ENCODE measurements around the gene PDE11A.

PDE11A gene

GRCh38 chr2:177782613-177783012, 290.0 kb downstream of the PDE11A start:
- Mint-ChIP-seq H3K4me3 (no peak overlapping the region), H3K4me1 (peaks cover 10% of the 10 kb centered on the region), H3K9me3 (peaks cover 5% of the 10 kb centered on the region), H3K36me3 (no peaks in the 10 kb centered on the region), H3K27me3 (peaks cover 9% of the 10 kb centered on the region), H3K27ac (no peak overlapping the region)
- ATAC-seq, result no peak

GRCh38 chr2:177778472-177778871, 294.1 kb downstream of the PDE11A start:
- no peaks in the 10 kb centered on the region for H3K9me3 Mint-ChIP-seq
- no peaks in the 10 kb centered on the region for H3K36me3 Mint-ChIP-seq
- H3K27ac Mint-ChIP-seq, result no peak overlapping the region
- H3K4me3 Mint-ChIP-seq, result no peak overlapping the region
- no peaks in the 10 kb centered on the region for H3K27me3 Mint-ChIP-seq
- ATAC-seq, result no peak
- H3K4me1 Mint-ChIP-seq, result no peaks in the 10 kb centered on the region

- no peak for ATAC-seq
- Mint-ChIP-seq H3K9me3 (no peaks in the 10 kb centered on the region), H3K36me3 (no peaks in the 10 kb centered on the region), H3K27ac (no peak overlapping the region), H3K4me1 (no peaks in the 10 kb centered on the region), H3K27me3 (no peaks in the 10 kb centered on the region), H3K4me3 (no peak overlapping the region)
Measured at GRCh38 chr2:177772529-177772928, 300.0 kb downstream of the PDE11A start.

GRCh38 chr2:177771191-177771590, 301.4 kb downstream of the PDE11A start:
- no peaks in the 10 kb centered on the region for H3K27me3 Mint-ChIP-seq
- no peak overlapping the region for H3K27ac Mint-ChIP-seq
- no peak overlapping the region for H3K4me3 Mint-ChIP-seq
- H3K9me3 Mint-ChIP-seq, result no peaks in the 10 kb centered on the region
- no peak for ATAC-seq
- no peaks in the 10 kb centered on the region for H3K4me1 Mint-ChIP-seq
- H3K36me3 Mint-ChIP-seq, result no peaks in the 10 kb centered on the region

GRCh38 chr2:177767768-177768167, 304.8 kb downstream of the PDE11A start:
- Mint-ChIP-seq H3K9me3 (no peaks in the 10 kb centered on the region), H3K4me3 (no peak overlapping the region), H3K27me3 (peaks cover 11% of the 10 kb centered on the region), H3K27ac (no peak overlapping the region), H3K36me3 (no peaks in the 10 kb centered on the region), H3K4me1 (peaks cover 6% of the 10 kb centered on the region)
- no peak for ATAC-seq

- H3K4me3 Mint-ChIP-seq, result no peak overlapping the region
- ATAC-seq, result no peak
- H3K27ac Mint-ChIP-seq, result no peak overlapping the region
- H3K27me3 Mint-ChIP-seq, result peaks cover 28% of the 10 kb centered on the region
- no peaks in the 10 kb centered on the region for H3K9me3 Mint-ChIP-seq
- no peaks in the 10 kb centered on the region for H3K36me3 Mint-ChIP-seq
- peaks cover 6% of the 10 kb centered on the region for H3K4me1 Mint-ChIP-seq
Measured at GRCh38 chr2:177765698-177766097, 306.9 kb downstream of the PDE11A start.

- no peaks in the 10 kb centered on the region for H3K36me3 Mint-ChIP-seq
- peak overlapping the region; percentile 57 for H3K4me3 Mint-ChIP-seq
- peaks cover 31% of the 10 kb centered on the region for H3K27me3 Mint-ChIP-seq
- H3K9me3 Mint-ChIP-seq, result no peaks in the 10 kb centered on the region
- ATAC-seq, result peak; percentile 87
- H3K27ac Mint-ChIP-seq, result no peak overlapping the region
- peaks cover 6% of the 10 kb centered on the region for H3K4me1 Mint-ChIP-seq
Measured at GRCh38 chr2:177763531-177764265, 308.9 kb downstream of the PDE11A start.

- Mint-ChIP-seq H3K27me3 (peaks cover 45% of the 10 kb centered on the region), H3K4me1 (peaks cover 6% of the 10 kb centered on the region), H3K36me3 (no peaks in the 10 kb centered on the region), H3K27ac (no peak overlapping the region), H3K4me3 (no peak overlapping the region), H3K9me3 (no peaks in the 10 kb centered on the region)
- ATAC-seq, result no peak
Measured at GRCh38 chr2:177759443-177759842, 313.1 kb downstream of the PDE11A start.

GRCh38 chr2:177758591-177759371, 313.8 kb downstream of the PDE11A start:
- no peak for ATAC-seq
- Mint-ChIP-seq H3K4me3 (no peak overlapping the region), H3K4me1 (peaks cover 6% of the 10 kb centered on the region)

GRCh38 chr2:177756336-177756735, 316.2 kb downstream of the PDE11A start:
- no peak for ATAC-seq
- Mint-ChIP-seq H3K4me1 (no peaks in the 10 kb centered on the region), H3K27ac (no peak overlapping the region), H3K4me3 (no peak overlapping the region), H3K27me3 (peaks cover 20% of the 10 kb centered on the region), H3K36me3 (no peaks in the 10 kb centered on the region), H3K9me3 (no peaks in the 10 kb centered on the region)

More at GRCh38 chr2:177758591-177759371, 313.8 kb downstream of the PDE11A start:
- Mint-ChIP-seq H3K27me3 (peaks cover 44% of the 10 kb centered on the region), H3K27ac (no peak overlapping the region), H3K9me3 (no peaks in the 10 kb centered on the region), H3K36me3 (no peaks in the 10 kb centered on the region)

GRCh38 chr2:177754492-177754873, 318.1 kb downstream of the PDE11A start:
- Mint-ChIP-seq H3K4me3 (no peak overlapping the region), H3K27ac (no peak overlapping the region), H3K4me1 (no peaks in the 10 kb centered on the region), H3K9me3 (no peaks in the 10 kb centered on the region), H3K36me3 (no peaks in the 10 kb centered on the region), H3K27me3 (peaks cover 17% of the 10 kb centered on the region)
- ATAC-seq, result no peak

GRCh38 chr2:177753682-177754491, 318.7 kb downstream of the PDE11A start:
- H3K4me3 Mint-ChIP-seq, result no peak overlapping the region
- peaks cover 15% of the 10 kb centered on the region for H3K27me3 Mint-ChIP-seq
- H3K9me3 Mint-ChIP-seq, result no peaks in the 10 kb centered on the region
- no peaks in the 10 kb centered on the region for H3K4me1 Mint-ChIP-seq
- H3K27ac Mint-ChIP-seq, result no peak overlapping the region
- ATAC-seq, result no peak
- H3K36me3 Mint-ChIP-seq, result no peaks in the 10 kb centered on the region

GRCh38 chr2:177748360-177748759, 324.2 kb downstream of the PDE11A start:
- no peak overlapping the region for H3K4me3 Mint-ChIP-seq
- H3K4me1 Mint-ChIP-seq, result no peaks in the 10 kb centered on the region
- no peak overlapping the region for H3K27ac Mint-ChIP-seq
- no peaks in the 10 kb centered on the region for H3K36me3 Mint-ChIP-seq
- no peaks in the 10 kb centered on the region for H3K9me3 Mint-ChIP-seq
- no peaks in the 10 kb centered on the region for H3K27me3 Mint-ChIP-seq
- no peak for ATAC-seq

- Mint-ChIP-seq H3K4me3 (no peak overlapping the region), H3K27me3 (no peaks in the 10 kb centered on the region), H3K27ac (no peak overlapping the region), H3K4me1 (no peaks in the 10 kb centered on the region), H3K9me3 (no peaks in the 10 kb centered on the region), H3K36me3 (no peaks in the 10 kb centered on the region)
- no peak for ATAC-seq
Measured at GRCh38 chr2:177747384-177747783, 325.2 kb downstream of the PDE11A start.

- Mint-ChIP-seq H3K27ac (no peak overlapping the region), H3K9me3 (no peaks in the 10 kb centered on the region), H3K36me3 (no peaks in the 10 kb centered on the region), H3K4me1 (no peaks in the 10 kb centered on the region), H3K4me3 (no peak overlapping the region), H3K27me3 (no peaks in the 10 kb centered on the region)
- no peak for ATAC-seq
Measured at GRCh38 chr2:177746358-177746757, 326.2 kb downstream of the PDE11A start.
